PFSK-1 (cell line): ENCODE results near the gene ARFGAP3.

Experiments
- POLR2AphosphoS5 ChIP-seq: IDR thresholded peaks from 2 replicates; pipeline ENCODE4 v1.6.1; 2012; ENCODE audit warnings: low read depth, mild to moderate bottlenecking, control low read depth, low read length, moderate library complexity
- TAF1 ChIP-seq: IDR thresholded peaks from 2 replicates; pipeline ENCODE4 v1.6.1; 2012; ENCODE audit warnings: low read length, control low read depth, borderline replicate concordance; ENCODE audit not compliant: insufficient read depth

DNA sequence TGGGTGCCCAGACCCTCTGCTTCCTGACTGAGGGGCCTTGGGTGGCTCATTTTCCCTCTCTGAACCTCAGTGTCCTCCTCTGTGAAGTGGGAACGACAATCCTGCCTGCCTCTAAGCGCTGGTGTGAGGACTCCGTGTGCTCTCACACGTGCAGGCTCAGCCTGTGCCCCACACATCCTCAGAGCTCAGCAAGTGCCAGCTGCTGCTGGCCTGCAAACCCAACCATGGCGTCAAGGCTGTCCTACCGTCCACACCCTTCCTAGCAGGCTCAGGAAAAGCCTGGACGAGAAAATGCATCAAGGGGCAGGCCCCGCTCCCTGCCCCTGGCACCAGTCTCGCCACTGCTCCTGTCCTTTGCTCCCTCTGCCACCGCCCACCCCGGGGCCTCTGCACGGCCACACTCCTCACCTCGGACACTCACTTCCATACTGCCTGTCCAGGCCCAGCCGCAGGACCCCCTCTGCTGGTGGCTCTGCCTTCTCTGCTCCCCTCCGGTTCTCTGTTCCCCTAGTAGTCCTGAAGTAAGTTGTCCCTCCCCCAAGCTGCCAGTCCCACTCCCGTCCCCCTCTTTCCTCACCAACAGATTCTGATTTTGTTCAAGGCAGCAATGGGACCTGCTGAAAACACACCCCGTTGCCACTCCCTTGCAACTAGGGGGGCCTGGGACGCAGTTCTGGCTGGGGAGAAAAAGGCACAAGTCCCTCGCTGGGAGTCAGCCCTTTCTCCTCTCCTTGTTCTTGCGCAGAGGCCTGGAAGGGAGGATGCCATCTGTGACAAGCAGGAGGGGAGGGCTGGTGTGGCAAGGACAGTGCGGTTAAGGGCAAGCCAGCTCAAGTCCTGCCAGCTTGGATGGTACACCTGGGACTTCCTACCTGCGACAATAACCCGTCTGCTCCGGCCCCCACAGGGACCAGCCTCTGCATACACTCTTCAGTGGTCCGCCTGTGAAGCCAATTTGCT, 62.2 kb downstream of the ARFGAP3 start:
- TF ChIP-seq TAF1 = no peak
- TF ChIP-seq POLR2AphosphoS5 = no peak
